PC-9 (cell line): ENCODE measurements around the gene SALL2. TPM values are rescaled to one million over a fixed set of nuclear protein-coding genes. Genes with fewer than 3 reads are reported as not detected.

Experiments
- BruUV-seq: library from RNA; stranded (reverse); fragments of 400-500 nt; replicated peaks from 2 replicates; lab custom pipeline; 2021; lab: Mats Ljungman, UMichigan
- CTCF ChIA-PET: fragments of 300-600 bp; sonication (Branson Sonifier 250); formaldehyde crosslinking; loops from one replicate; lab custom pipeline; 2022; ENCODE audit warnings: antibody characterized with exemption; lab: Charles Lee
- POLR2A ChIA-PET: fragments of 300-600 bp; sonication (Branson Sonifier 250); formaldehyde crosslinking; loops from one replicate; lab custom pipeline; 2022; ENCODE audit warnings: antibody characterized with exemption; ENCODE audit not compliant: unreplicated experiment; lab: Charles Lee
- DNase-seq, 2 experiments: peaks; one replicate each; pipeline versions ENCODE4 v3.0.0 to v3.0.0-alpha.2; 2015 to 2022; ENCODE audit warnings: mixed read lengths in 1 of 2
- H2AFZ ChIP-seq: fragments of 200-600 bp; sonication (generic); 2 replicates; pipeline ENCODE4 v1.8.1; 2017; ENCODE audit warnings: antibody characterized with exemption
- H3F3A ChIP-seq: fragments of 200-600 bp; sonication (generic); 2 replicates; pipeline ENCODE4 v1.8.1; 2017; ENCODE audit warnings: antibody characterized with exemption, mild to moderate bottlenecking, low read depth; ENCODE audit not compliant: insufficient read depth
- H3K27ac ChIP-seq: fragments of 200-600 bp; sonication (generic); 2 replicates; pipeline ENCODE4 v1.6.1; 2016; ENCODE audit warnings: mixed run types
- H3K27me3 ChIP-seq: fragments of 200-600 bp; sonication (generic); 2 replicates; pipeline ENCODE4 v1.6.1; 2016; ENCODE audit warnings: low read depth, mixed run types; ENCODE audit not compliant: insufficient read depth
- H3K36me3 ChIP-seq: fragments of 200-600 bp; sonication (generic); 2 replicates; pipeline ENCODE4 v1.6.1; 2016; ENCODE audit warnings: low read depth, mixed run types
- H3K4me1 ChIP-seq: fragments of 200-600 bp; sonication (generic); replicated peaks from 2 replicates; pipeline ENCODE4 v1.6.1; 2016; ENCODE audit warnings: mixed run types; ENCODE audit not compliant: insufficient read depth
- H3K4me2 ChIP-seq: fragments of 200-600 bp; sonication (generic); 2 replicates; pipeline ENCODE4 v1.6.1; 2017; ENCODE audit warnings: mixed run types
- H3K4me3 ChIP-seq: fragments of 200-600 bp; sonication (generic); 2 replicates; pipeline ENCODE4 v1.6.1; 2016; ENCODE audit warnings: mixed run types
- H3K79me2 ChIP-seq: fragments of 200-600 bp; sonication (generic); 2 replicates; pipeline ENCODE4 v1.6.1; 2017; ENCODE audit warnings: low read depth, mixed run types
- H3K9me2 ChIP-seq: fragments of 200-600 bp; sonication (generic); 2 replicates; pipeline ENCODE4 v1.8.1; 2017; ENCODE audit warnings: mild to moderate bottlenecking; ENCODE audit not compliant: insufficient read depth
- H3K9me3 ChIP-seq: fragments of 200-600 bp; sonication (generic); 2 replicates; pipeline ENCODE4 v1.8.1; 2016; ENCODE audit warnings: low read depth; ENCODE audit not compliant: insufficient read depth
- H4K20me1 ChIP-seq: fragments of 200-600 bp; sonication (generic); 2 replicates; pipeline ENCODE4 v1.8.1; 2017; ENCODE audit not compliant: insufficient read depth
- CTCF ChIP-seq: fragments of 200-600 bp; sonication (generic); conservative IDR thresholded peaks from 2 replicates; pipeline ENCODE4 v1.6.1; 2017; ENCODE audit warnings: mixed run types, antibody characterized with exemption, mild to moderate bottlenecking, moderate library complexity
- EZH2 ChIP-seq: fragments of 200-600 bp; sonication (generic); IDR thresholded peaks from 2 replicates; pipeline ENCODE4 v1.8.0; 2017; ENCODE audit warnings: antibody characterized with exemption, low read depth
- intact Hi-C: fragments of 100-400 bp; cut with micrococcal nuclease; formaldehyde crosslinking; loops from one replicate; pipeline ENCODE4 v1.10.0; 2022; ENCODE audit not compliant: unreplicated experiment
- total RNA-seq: library from RNA; stranded (reverse); gene quantifications from 2 replicates; pipeline ENCODE4 v1.2.3, GENCODE V29; 2021

The SALL2 gene
- total RNA-seq, 1 experiment from 2014 or later: 10.9 TPM

GRCh38 chr14:21496453-21496852 is 29.7 kb downstream of the SALL2 start:
- H3K79me2 ChIP-seq: no peaks in the 10 kb centered on the region
- H3K4me2 ChIP-seq: no peak overlapping the region
- peaks cover 5% of the 10 kb centered on the region; the same call in 1 of the 2 replicates for H4K20me1 ChIP-seq
- H3K9me3 ChIP-seq: no peaks in the 10 kb centered on the region
- no TSS peak for BruUV-seq
- H3K9me2 ChIP-seq: no peaks in the 10 kb centered on the region
- no peaks in the 10 kb centered on the region; the same call in 1 of the 2 replicates for H3K36me3 ChIP-seq
- DNase-seq: no peak
- POLR2A ChIA-PET: no interaction called here
- no peak for TF ChIP-seq EZH2
- no peak for TF ChIP-seq CTCF
- peaks cover 5% of the 10 kb centered on the region; the same call in 1 of the 2 replicates for H3F3A ChIP-seq
- H3K4me3 ChIP-seq: no peak overlapping the region
- no peaks in the 10 kb centered on the region for H3K27me3 ChIP-seq
- CTCF ChIA-PET: no interaction called here
- intact Hi-C loops: no loop called here
- no peak overlapping the region for H2AFZ ChIP-seq
- H3K27ac ChIP-seq: no peak overlapping the region
- no peaks in the 10 kb centered on the region for H3K4me1 ChIP-seq

GRCh38 chr14:21494902-21495762 is 31.0 kb downstream of the SALL2 start:
- Histone ChIP-seq H3K9me2 (no peaks in the 10 kb centered on the region), H3K4me2 (no peak overlapping the region), H3F3A (peaks cover 5% of the 10 kb centered on the region; the same call in 1 of the 2 replicates), H3K4me1 (no peaks in the 10 kb centered on the region), H3K36me3 (no peaks in the 10 kb centered on the region; the same call in 1 of the 2 replicates), H3K4me3 (no peak overlapping the region), H3K27me3 (no peaks in the 10 kb centered on the region), H3K27ac (peak overlapping the region; percentile 49; the same call in 1 of the 2 replicates), H3K79me2 (no peaks in the 10 kb centered on the region), H4K20me1 (peaks cover 5% of the 10 kb centered on the region; the same call in 1 of the 2 replicates), H3K9me3 (no peaks in the 10 kb centered on the region), H2AFZ (no peak overlapping the region)
- intact Hi-C loops: no loop called here
- POLR2A ChIA-PET: no interaction called here
- BruUV-seq: no TSS peak
- no peak for TF ChIP-seq CTCF
- TF ChIP-seq EZH2: no peak
- DNase-seq: no peak
- CTCF ChIA-PET: no interaction called here

GRCh38 chr14:21486640-21487087 is 39.5 kb downstream of the SALL2 start:
- Histone ChIP-seq H3K4me1 (no peaks in the 10 kb centered on the region), H3K4me2 (no peak overlapping the region), H3K36me3 (no peaks in the 10 kb centered on the region), H3K27ac (no peak overlapping the region), H2AFZ (no peak overlapping the region), H4K20me1 (no peaks in the 10 kb centered on the region), H3F3A (no peaks in the 10 kb centered on the region), H3K9me2 (no peaks in the 10 kb centered on the region), H3K9me3 (no peaks in the 10 kb centered on the region), H3K79me2 (0 out of 2 replicates have a peak, but pooled peaks cover 3% of the 10 kb centered on the region), H3K4me3 (no peak overlapping the region), H3K27me3 (no peaks in the 10 kb centered on the region)
- no peak for DNase-seq
- intact Hi-C loops: no loop called here
- TF ChIP-seq EZH2 (no peak), CTCF (no peak)
- ChIA-PET POLR2A (no interaction called here), CTCF (no interaction called here)
- no TSS peak for BruUV-seq
